ENCODE data around the gene ACRBP.

Gene ACRBP

GRCh38 chr12:6667559-6668210 is 20.5 kb upstream of the ACRBP start:
- peak; percentile 3 for TF ChIP-seq CTCF (conservative IDR thresholded peaks at IDR 0.05; ENCODE audit: control insufficient read depth, insufficient read depth, low read depth, low read length)
- DNase-seq (ENCODE audit: low read depth): no peak
- H3K4me3 ChIP-seq (ENCODE audit: control insufficient read depth, low read depth, low read length): no peak overlapping the region

GRCh38 chr12:6666211-6666610 is 19.0 kb upstream of the ACRBP start:
- H3K4me3 ChIP-seq (ENCODE audit: control insufficient read depth, low read depth, low read length): no peak overlapping the region

GRCh38 chr12:6664902-6665301 is 17.7 kb upstream of the ACRBP start:
- peak; percentile 26 for DNase-seq (ENCODE audit: low read depth)
- H3K4me3 ChIP-seq (ENCODE audit: control insufficient read depth, low read depth, low read length): no peak overlapping the region
- TF ChIP-seq CTCF (conservative IDR thresholded peaks at IDR 0.05; ENCODE audit: control insufficient read depth, insufficient read depth, low read depth, low read length): no peak

More at GRCh38 chr12:6666211-6666610, 19.0 kb upstream of the ACRBP start:
- no peak for TF ChIP-seq CTCF (conservative IDR thresholded peaks at IDR 0.05; ENCODE audit: control insufficient read depth, insufficient read depth, low read depth, low read length)
- DNase-seq (ENCODE audit: low read depth): no peak

- no peak for TF ChIP-seq CTCF (conservative IDR thresholded peaks at IDR 0.05; ENCODE audit: control insufficient read depth, insufficient read depth, low read depth, low read length)
- peak; percentile 99 for DNase-seq (ENCODE audit: low read depth)
- H3K4me3 ChIP-seq (ENCODE audit: control insufficient read depth, low read depth, low read length): peak within 1 kb of the TSS; percentile 95
These were observed 15.9 kb upstream of the ACRBP start, which contains the start of gene ING4 for GRCh38 chr12:6662906-6663742. Gene ING4, minus strand, starts transcription at chr12:6663119. Its CDS starts 18 bp downstream, at chr12:6663101.

GRCh38 chr12:6662602-6662905 is 15.3 kb upstream of the ACRBP start:
- peak overlapping the region; percentile 95 for H3K4me3 ChIP-seq (ENCODE audit: control insufficient read depth, low read depth, low read length)
- DNase-seq (ENCODE audit: low read depth): no peak
- TF ChIP-seq CTCF (conservative IDR thresholded peaks at IDR 0.05; ENCODE audit: control insufficient read depth, insufficient read depth, low read depth, low read length): no peak

GRCh38 chr12:6653987-6654386 is 6.8 kb upstream of the ACRBP start:
- no peak for DNase-seq (ENCODE audit: low read depth)
- no peak overlapping the region for H3K4me3 ChIP-seq (ENCODE audit: control insufficient read depth, low read depth, low read length)
- no peak for TF ChIP-seq CTCF (conservative IDR thresholded peaks at IDR 0.05; ENCODE audit: control insufficient read depth, insufficient read depth, low read depth, low read length)

All from fibroblast of mammary gland (primary cell).